HG03575 (cell line): ENCODE results near the gene RPTOR.
"Not testable (repeated sequence)": the region's sequence is repeated elsewhere in the genome, so short reads cannot be mapped to it uniquely, and the experiment has no call there.

Experiments
- ATAC-seq: cut with Tn5 transposase; IDR thresholded peaks from one replicate; pipeline ENCODE4 v1.9.1; 2021; ENCODE audit not compliant: unreplicated experiment, insufficient number of reproducible peaks, low FRiP score; ENCODE audit errors: extremely low read depth

RPTOR gene

DNA sequence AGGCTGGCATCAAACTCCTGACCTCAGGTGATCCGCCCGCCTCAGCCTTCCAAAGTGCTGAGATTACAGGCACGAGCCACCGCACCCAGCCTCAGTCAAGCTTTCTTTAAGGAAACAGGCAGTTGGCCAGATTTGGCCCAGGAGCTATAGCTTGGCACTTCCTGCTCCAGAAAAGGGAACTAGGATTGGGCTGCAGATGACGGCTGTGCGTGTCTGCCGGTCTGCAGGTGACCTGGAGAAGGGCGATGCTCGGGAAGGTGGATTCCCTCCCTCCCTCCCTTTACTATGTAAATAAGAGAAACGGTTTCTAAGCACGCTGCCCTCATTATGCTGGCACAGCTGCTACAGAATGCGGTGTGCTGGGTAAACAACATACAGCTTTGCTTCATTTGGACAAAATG lies 215.9 kb downstream of the RPTOR start:
- no peak for ATAC-seq

DNA sequence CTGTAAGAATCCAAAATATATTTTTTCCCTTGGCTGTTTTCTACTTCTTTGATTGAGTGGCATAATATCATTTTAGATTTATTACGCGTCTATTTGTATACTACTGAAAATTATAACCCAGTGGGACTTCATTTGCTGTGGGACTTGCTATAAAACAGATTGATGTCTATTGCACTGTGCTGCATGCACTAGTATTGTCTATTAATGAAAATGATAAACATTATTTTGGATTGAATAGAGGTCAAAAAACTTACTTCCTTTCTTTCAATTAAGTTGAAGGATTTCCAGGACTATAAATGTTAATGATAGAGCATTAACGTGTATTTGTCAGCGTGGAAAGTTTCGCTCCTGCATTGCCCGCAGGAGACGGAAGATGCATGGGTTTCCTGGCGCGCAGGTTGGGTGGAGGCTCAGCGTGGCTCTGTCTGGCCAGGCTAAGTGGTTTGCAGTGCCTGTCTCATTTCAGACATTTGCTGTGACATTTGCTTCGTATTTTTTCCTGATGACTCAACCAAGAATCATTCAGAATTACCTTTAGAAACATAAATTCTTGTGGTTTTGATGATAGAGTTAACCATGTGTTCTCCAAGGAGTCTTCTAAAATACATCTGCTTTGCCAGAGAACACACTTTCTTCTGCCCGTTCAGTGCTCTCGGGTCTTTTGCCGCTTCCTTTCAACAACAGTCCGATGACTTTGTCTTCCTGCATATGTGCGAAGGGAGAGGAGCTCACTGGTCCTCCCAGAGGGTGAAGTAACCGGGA lies 216.7 kb downstream of the RPTOR start:
- ATAC-seq: no peak

DNA sequence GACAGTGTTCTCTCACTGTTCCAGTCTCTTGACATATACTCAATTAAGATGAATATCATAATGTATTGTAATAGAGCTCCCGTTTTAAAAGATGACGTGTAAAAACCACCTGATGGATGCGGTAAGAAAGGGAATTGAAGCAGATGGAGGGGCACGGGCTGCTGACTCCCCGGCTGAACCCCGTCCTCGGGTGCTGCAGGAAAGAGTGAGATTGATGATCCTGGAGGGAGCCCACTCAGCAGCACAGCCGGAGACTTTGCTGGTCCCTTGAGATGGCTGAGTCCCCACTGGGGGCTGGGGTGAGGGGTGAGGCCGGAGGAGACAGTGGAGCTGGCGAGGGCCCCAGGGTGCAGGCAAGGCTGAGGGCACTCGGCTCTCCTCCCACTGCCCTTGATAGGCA lies 217.4 kb downstream of the RPTOR start:
- no peak for ATAC-seq

DNA sequence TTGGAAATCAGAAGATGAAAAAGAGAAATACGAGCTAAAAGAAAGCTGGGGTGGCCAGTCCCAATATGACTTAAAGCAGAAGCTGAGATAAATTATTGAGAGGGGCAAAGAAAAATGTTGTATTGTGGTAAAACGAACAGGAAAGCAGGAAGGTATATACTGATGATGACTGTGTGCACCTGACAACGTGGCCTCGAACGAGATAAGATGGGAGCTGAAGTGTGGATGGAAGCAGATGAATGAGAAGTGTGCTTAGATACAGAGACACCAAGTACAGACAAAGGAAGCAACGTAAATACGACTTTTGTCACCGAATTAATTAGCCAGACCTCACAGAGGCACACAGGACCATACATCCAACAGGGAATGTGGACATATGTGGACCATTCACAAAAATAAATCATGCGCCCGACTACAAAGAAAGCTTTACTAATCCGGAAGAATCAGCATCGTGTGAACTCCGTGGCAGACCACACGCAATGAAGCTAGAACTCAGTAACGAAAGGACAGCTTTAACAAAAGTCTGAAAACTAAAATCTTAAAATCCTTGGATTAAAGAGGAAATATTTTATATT lies 218.7 kb downstream of the RPTOR start:
- no peak for ATAC-seq

DNA sequence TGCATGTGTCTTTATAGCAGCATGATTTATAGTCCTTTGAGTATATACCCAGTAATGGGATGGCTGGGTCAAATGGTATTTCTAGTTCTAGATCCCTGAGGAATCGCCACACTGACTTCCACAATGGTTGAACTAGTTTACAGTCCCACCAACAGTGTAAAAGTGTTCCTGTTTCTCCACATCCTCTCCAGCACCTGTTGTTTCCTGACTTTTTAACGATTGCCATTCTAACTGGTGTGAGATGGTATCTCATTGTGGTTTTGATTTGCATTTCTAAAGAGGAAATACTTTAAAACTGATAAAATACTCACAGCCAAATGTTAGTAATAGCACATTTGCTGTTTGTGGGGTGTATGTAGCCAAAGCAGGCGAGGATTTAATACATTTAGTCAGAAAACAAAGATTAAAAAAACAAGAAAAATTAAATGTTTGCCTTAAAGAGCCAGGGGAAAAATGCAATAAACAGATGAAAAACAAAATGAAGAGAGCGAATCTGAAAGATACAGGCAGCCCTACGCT lies 220.0 kb downstream of the RPTOR start:
- not testable (repeated sequence) for ATAC-seq

DNA sequence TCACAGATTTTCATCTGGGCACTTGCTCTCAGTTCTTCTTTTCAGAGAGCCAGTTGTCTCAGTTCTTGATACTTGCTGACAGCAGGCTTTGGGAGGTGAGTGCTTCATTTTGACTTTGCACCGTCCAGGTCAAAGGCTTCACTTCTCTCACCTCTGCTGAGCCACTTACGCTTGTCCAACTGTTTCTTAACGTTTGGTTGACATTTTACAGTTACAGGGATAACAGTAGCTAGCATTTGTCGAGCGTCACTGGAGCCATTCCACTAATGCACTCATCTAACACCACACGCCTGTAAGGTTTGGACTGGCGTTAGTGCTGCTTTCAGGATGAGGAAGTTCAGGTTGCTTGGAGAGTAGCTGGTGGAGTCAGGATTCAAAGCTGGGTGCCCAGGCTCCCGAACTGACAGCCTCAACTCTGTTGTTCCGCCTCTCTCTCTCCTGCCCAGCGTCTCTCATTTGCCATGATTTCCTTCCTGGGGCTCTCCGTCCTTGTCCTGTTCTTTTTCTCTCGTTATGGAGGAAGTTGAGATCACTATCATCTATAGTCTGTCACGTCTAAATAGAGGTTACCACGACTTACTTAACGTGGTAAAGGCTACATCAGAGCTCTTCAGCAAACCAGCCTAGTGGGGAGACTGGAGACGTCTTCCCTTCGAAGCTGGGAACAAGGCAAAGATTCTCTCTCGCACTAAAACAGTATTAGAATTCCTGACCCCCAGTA lies 220.8 kb downstream of the RPTOR start:
- no peak for ATAC-seq

DNA sequence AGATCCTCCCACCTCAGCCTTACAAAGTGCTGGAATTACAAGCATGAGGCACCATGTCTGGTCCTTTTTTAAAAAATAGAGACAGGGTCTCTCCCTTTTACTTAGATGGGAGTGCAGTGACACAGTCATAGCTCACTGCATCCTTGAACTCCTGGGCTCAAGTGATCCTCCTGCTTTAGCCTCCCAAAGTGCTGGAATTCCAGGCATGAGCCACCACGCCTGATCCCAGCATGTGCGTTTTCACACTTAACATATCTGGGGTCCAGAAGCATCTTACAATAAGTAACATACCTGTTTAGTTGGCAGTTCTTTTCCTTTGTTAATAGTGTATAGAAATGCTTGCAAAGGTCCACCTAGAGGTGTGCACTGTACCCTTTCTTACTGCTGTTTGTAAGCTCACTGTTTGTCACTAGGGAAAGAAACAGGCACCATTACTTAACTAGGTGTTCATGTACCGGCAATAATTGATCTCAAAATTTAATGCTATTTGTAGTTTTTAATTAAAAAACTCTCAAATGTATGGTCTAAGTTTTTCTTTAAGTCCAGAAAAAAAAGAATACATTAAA lies 221.7 kb downstream of the RPTOR start:
- ATAC-seq: no peak

DNA sequence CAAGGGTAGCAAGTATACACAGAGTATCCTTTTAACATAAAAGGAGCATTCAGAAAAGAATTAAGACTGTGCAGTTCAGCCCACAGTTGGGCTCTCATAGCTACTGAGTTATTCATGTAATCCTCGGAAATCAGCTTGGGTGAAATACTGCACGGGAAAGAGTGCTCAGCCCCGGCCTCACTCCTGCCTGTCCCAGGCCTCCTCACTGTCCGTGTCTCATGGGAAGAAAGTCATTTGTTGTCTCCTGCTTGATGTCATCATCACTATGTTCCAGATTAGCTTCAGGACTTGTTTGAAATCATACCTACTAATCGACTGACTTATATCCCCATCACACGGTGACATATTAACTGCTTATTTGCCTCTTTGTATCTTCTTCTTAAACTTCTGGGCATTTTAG lies 223.8 kb downstream of the RPTOR start:
- ATAC-seq: no peak

DNA sequence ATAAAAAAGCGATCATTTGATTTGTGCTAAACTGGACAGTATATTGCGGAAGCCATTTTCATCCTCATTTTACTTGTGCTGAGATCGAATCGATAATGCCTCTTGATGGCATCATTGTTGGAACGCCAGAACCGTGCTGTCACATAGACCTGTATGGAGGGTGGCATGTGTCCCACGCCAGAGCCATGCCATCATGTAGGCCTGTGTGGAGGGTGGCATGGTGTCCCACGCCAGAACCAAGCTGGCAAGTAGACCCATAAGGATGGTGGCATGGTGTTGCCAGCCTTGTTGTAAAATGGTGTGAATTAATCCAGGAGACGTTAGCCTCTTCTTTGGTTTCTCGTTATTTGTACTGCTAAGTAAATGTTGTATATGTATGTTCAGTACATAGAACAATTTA lies 224.3 kb downstream of the RPTOR start:
- ATAC-seq: no peak

DNA sequence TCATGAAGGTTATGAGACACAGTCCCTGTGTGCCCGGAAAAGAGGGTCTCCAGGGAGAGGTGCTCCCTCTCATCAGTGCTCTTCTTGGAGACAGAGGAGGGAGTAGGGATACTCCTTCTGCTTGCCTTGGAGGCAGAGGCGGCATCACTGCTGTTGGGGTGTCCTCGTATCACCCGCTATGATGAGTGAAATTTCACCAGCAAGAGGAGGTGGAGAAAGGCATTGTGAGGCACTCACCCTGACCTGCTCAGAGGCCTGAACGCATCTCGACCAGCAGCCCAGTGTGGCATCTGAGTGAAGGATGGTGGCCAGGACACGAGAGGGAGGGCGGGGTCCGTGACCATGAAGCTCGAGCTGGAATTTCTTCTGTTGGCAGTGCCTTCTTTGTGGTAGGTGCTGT lies 224.9 kb downstream of the RPTOR start:
- no peak for ATAC-seq

DNA sequence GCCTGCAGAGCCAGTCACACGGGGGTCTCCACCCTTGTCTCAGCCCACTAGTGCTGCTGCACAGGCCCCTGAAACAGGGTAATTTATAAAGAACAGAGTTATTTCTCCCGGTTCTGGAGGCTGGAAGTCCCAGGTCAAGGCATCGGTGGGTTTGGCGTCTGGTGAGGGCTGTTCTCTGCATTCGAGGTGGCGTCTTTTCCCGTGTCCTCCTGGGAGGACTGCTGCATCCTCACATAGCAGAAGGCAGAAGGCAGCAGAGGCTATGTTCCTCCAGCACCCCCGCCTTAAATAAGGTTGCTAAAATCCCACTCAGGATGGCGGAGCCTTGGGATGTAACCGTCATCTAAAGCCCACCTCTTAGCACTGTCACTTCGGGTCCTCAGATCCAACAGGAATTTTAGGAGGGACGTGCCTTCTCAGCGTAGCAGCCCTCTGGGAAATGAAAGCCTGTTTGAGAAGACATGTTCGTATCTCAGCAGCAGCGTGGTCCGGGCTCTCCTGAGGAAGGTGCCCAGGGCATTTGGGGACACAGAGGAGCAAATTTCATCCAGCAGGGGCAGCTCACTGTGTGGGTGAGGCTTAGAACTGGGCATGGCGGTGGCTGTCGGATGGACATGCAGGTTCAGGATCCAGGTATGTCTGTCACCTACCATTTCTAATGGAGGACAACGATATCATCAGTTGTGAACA lies 225.4 kb downstream of the RPTOR start:
- ATAC-seq: no peak

DNA sequence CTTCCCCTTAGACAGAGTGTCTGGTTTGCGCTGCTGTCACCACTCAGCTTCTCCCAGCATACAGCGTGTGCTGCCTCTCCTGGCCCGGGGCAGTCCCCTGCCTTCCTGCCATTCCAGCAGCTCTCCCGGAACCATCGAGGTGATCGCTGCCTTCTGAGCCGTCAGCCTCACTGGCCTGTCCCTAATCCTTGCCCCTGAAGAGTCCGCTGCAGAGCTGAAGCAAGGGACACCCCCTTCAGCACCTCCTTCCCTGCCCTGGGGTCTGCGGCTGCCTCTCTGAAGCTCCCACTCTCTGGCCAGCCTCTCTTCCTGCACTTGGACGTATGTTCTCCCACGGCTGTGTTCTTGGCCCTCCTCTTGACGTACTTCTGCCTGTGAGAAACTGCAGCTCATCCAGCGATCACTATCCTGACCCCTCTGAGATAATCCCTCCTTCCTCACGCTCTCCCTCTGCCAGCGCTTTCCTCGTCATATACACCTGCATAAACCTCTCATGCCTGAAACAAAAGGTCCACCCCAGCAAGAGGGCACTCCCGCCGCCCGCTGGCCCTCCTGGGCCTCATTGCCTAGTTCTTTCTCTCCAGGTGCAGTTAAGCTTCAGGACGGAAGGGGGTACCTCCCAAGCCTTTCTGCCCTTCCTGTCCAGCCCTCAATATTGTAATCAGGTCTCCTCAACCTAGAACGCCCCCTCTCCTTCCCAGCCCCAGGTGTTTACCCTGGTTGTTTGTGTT lies 226.4 kb downstream of the RPTOR start:
- no peak for ATAC-seq

DNA sequence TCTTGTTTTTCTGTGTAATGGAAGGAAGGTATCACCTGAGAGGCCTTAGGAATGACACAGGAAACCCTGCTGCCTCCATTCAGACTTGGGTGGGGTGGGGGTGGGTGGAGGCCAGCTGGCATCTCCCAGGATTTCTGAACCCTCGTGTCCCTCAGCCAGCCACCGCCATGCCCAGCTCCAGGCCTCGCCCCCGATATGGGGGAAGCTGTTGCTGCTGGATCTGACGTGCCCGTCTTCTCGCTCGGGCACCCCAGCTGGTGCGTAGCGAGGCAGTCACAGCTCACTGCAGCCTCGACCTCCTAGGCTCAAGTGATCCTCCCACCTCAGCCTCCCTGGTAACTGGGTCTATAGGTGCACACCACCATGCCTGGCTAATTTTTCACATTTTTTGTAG lies 227.0 kb downstream of the RPTOR start:
- ATAC-seq: no peak

DNA sequence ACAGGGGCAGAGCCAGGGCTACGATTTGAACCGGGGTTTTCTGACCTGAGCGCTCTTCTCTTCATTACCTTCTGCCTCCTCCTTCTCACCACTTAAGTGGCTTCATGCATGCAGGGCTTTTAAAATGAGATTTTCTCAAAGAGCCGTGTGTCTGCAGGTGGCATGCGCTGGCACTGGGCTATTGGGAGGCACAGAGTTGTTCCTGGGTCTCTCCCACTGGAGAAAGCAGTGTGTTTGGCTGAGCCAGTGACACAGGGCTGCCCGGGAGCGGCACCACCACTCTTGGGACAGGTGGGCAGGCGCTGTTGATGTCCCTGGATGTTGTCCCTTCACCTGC lies 228.2 kb downstream of the RPTOR start:
- ATAC-seq: no peak

DNA sequence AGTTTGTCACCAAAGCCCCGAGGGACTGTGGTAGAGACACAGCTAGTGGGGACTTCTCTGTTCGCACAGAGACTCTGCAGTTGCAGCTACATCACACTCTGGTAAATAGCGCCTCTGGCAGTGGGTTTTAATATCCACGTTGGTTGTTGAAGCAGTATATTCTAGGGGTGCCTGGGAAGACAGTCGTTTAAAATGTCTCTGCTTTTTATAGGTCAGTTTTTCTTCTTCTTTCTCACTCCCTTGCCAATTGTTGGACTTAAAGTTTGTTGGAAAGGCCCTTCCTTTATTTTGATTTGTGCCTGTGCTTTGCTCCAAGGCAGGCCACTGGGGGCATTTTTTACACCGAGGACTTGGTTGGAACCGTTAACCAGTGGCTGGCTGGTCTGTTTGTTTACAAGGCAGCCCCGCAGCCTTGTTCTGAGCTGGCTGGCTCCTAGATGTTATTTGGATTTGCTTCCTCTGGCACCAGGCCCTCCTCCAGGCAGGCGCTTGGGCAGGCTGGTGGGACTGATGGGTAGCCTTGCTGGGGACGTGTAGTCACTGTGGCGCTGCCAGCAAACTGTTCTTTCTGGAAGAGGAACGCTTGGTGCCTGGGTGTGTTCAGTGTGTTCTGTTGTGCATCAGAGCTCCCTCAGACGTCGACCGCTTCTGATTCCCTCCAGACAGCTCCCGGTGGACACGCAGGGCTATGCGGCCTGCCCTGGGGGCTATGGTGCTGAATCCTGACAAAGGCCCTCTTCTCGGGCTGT lies 228.8 kb downstream of the RPTOR start:
- no peak for ATAC-seq

DNA sequence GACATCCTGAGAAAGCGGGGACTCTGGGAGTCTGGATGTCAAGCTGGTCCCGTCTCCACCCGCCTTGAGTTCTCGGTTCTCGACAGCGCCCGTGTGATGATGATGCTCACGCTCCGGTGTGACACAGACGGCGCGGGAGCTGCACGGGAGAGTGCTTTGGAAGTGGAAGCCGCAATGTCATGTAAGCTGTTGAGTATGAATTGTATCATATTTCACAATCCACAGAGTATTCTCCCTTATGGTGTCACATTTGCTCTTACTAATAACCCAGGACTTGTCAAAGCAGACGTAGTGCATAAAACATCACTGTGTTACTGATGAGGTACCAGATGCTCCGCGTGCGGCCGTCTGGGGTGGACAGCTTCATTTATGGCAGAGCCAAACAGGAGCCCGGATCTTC lies 229.5 kb downstream of the RPTOR start:
- ATAC-seq: no peak

DNA sequence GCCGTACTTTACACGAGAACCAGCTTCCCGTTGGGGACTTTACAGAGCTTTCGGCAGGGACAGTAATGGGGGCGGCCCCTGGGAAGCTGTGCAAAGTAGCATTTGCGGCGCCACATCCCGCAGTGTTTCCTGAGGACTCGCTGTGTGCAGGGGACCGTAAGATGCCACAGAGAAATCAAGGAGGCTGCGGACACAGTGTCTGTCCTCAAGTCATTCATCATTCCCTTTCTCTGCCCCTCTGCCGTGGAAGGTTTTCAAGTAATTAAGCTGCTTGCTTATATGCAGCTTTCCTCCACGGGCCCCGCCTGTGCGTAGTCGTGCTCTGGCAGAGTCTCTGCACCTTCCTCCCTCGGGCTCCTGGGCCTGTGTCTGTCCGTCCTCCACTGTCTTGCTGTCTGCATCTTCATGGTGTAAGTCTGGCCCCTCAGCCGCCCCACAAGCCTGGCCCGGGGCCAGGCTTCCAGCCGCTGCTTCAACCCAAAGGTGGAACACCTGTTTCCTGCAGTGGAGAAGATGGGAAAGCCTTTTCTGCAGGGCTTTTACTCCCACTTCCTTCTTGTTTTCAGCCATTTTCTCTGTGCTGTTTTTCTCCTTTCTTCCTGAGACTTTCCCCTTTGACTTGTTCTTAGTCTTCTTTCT lies 230.1 kb downstream of the RPTOR start:
- ATAC-seq: no peak

DNA sequence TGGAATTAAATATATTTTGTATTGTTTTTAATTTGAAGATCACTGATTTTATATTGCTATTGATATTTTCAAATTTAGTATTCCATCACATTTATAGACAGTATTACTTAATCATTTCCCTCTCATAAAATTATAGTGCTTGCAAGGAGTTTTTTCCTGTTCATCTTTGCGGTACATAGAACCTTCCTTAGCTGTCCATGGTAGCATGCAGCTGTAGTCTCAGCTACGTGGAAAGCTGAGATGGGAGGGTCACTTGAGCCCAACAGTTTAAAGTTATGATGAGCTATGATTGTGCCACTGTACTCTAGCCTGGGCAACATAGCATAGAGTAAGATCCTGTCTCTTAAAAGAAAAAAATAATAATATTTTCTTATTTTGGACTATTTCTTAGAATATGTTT lies 231.2 kb downstream of the RPTOR start:
- ATAC-seq: no peak
